ENCODE measurements around the gene DMGDH. TPM values are rescaled to one million over a fixed set of nuclear protein-coding genes. Genes with fewer than 3 reads are reported as not detected.

DMGDH gene
- total RNA-seq, 6 experiments from 2014 or later, result 55.7 to 128 (median 83.5) TPM

GRCh38 chr5:79035237-79035636 lies 34.2 kb downstream of the DMGDH start:
- no peak for TF ChIP-seq POLR2A (IDR thresholded peaks at IDR 0.05)
- TF ChIP-seq CTCF (IDR thresholded peaks at IDR 0.05), result no peak

GRCh38 chr5:79032782-79033181 lies 36.7 kb downstream of the DMGDH start:
- no peaks in the 10 kb centered on the region for H3K9me3 ChIP-seq
- WGBS (ENCODE audit: insufficient coverage, low coverage, low lambda C conversion rate, missing lambda C conversion rate), result 83% methylated on average over 5 of the region's 5 CpGs
- peak overlapping the region; percentile 83 to 95 (median 95) for H3K27ac ChIP-seq
- no peak for TF ChIP-seq CTCF (IDR thresholded peaks at IDR 0.05)
- no peak for TF ChIP-seq POLR2A (IDR thresholded peaks at IDR 0.05)
- no peaks in the 10 kb centered on the region for H3K36me3 ChIP-seq
- no peak for ATAC-seq
- no peak overlapping the region for H3K4me3 ChIP-seq
- H3K4me1 ChIP-seq, result peaks cover 0 to 41% (median 11%) of the 10 kb centered on the region in 4 donors
- no peaks in the 10 kb centered on the region for H3K27me3 ChIP-seq
- no peak for DNase-seq
- intact Hi-C loops (cut with DNase I), result no loop called here

More at GRCh38 chr5:79035237-79035636, 34.2 kb downstream of the DMGDH start:
- no peak for DNase-seq
- ATAC-seq, result no peak
- peaks cover 0 to 24% (median 7%) of the 10 kb centered on the region in 4 donors for H3K4me1 ChIP-seq
- H3K27me3 ChIP-seq, result no peaks in the 10 kb centered on the region
- no peak overlapping the region for H3K4me3 ChIP-seq
- no peaks in the 10 kb centered on the region for H3K36me3 ChIP-seq
- no peaks in the 10 kb centered on the region for H3K9me3 ChIP-seq
- intact Hi-C loops (cut with DNase I), result no loop called here
- H3K27ac ChIP-seq, result peak overlapping the region in 1 of 3 donors; percentile 13
- WGBS (ENCODE audit: insufficient coverage, low coverage, low lambda C conversion rate, missing lambda C conversion rate), result 70% methylated on average over 3 of the region's 3 CpGs

DNA sequence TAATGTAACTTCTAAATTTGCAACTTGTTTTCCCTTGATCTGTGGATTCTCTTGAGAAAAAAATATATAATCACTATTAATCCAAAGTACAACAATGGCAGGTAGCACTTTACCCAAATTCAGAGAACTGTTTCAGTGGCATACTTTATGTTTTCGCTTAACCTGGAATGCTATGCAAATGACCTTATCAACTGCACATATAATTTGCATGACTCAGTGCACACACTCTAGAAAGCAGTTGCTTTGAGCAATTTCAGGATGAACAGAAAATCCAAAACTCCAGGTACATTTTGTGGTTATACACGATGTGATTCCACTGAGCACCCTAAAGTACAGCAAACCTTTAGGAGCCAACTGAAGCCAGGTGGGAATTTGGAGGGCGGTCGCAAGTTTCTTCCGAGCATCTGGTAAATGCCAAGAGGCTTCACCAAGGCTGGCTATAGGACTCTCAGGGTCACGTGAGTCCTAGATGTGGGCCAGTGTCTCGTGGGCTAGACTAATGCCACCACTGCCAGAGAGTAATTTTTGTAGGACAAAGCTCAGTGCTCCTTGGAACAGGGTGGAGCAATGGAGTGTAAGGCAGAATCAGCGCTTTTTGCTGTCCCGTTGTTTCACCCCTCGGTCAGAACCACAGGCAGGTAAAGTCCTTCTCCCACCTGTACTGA lies 37.3 kb downstream of the DMGDH start:
- Histone ChIP-seq H3K36me3 (no peaks in the 10 kb centered on the region), H3K9me3 (no peaks in the 10 kb centered on the region), H3K27me3 (no peaks in the 10 kb centered on the region), H3K27ac (peak overlapping the region; percentile 83 to 95 (median 95)), H3K4me3 (no peak overlapping the region), H3K4me1 (peaks cover 0 to 41% (median 11%) of the 10 kb centered on the region in 4 donors)
- DNase-seq (peak in 2 of 3 donors; percentile 62 to 78), ATAC-seq (peak; percentile 12 to 62 (median 34))
- 24% methylated on average over 9 of the region's 10 CpGs for WGBS (ENCODE audit: insufficient coverage, low coverage, low lambda C conversion rate, missing lambda C conversion rate)
- TF ChIP-seq POLR2A (IDR thresholded peaks at IDR 0.05), result no peak
- TF ChIP-seq CTCF (IDR thresholded peaks at IDR 0.05), result no peak
- intact Hi-C loops (cut with DNase I), result no loop called here

- ATAC-seq, result peak; percentile 36 to 63 (median 42)
- TF ChIP-seq POLR2A (IDR thresholded peaks at IDR 0.05), result peak; percentile 4
- no peak for TF ChIP-seq CTCF (IDR thresholded peaks at IDR 0.05)
- intact Hi-C loops (cut with DNase I), result no loop called here
- Histone ChIP-seq H3K4me1 (peaks cover 0 to 47% (median 11%) of the 10 kb centered on the region in 4 donors), H3K27me3 (no peaks in the 10 kb centered on the region), H3K27ac (peak overlapping the region; percentile 83 to 95 (median 95)), H3K4me3 (peak overlapping the region in 1 of 3 donors; percentile 28), H3K9me3 (no peaks in the 10 kb centered on the region), H3K36me3 (no peaks in the 10 kb centered on the region)
- DNase-seq, result no peak
- WGBS (ENCODE audit: insufficient coverage, low coverage, low lambda C conversion rate, missing lambda C conversion rate), result 14% methylated on average over 1 of the region's 1 CpG
Observed at GRCh38 chr5:79031485-79031867, 38.0 kb downstream of the DMGDH start.

All from right lobe of liver (tissue), 6 donors.